ENCODE measurements around the gene PARP2. TPM values are rescaled to one million over a fixed set of nuclear protein-coding genes. Genes with fewer than 3 reads are reported as not detected.

PARP2 gene
- total and polyA plus RNA-seq, 2 experiments from 2014 or later, result 27.0 to 61.1 TPM

DNA sequence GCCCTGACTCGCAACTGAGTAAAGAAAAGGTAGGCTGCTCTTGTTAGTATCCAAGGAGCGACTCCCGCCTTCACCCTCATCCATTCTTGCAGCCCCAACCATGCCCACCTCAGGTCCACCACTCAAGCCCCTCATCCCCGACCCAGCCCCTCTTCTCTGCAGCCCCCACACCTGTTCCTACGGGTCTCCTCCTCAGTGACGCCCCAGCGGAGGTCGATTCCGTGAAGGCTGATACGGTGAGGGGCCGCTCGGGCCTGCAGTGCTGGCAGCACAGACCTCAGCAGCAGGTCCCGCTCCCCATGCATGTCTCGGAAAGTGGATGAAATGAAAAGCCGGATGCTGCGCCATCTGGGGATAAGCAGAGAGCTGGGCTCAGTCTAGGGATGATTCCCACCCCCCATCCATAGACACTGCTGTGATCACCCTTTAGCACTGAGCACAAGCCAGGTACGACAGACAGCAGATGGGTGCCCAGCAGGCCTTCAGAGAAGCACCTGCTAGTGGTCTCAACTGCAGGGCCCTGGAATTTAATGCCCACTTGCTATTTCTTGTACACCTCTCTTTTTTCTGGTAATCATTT lies 42.9 kb downstream of the PARP2 start:
- Histone ChIP-seq H3K4me1 (ENCODE audit: low read depth) (no peaks in the 10 kb centered on the region), H3K27ac (no peak overlapping the region), H3K27me3 (no peaks in the 10 kb centered on the region), H3K4me3 (no peak overlapping the region), H3K9me3 (ENCODE audit: low read depth) (no peaks in the 10 kb centered on the region), H3K36me3 (peaks cover 50% of the 10 kb centered on the region)
- TF ChIP-seq, protein P1, sequence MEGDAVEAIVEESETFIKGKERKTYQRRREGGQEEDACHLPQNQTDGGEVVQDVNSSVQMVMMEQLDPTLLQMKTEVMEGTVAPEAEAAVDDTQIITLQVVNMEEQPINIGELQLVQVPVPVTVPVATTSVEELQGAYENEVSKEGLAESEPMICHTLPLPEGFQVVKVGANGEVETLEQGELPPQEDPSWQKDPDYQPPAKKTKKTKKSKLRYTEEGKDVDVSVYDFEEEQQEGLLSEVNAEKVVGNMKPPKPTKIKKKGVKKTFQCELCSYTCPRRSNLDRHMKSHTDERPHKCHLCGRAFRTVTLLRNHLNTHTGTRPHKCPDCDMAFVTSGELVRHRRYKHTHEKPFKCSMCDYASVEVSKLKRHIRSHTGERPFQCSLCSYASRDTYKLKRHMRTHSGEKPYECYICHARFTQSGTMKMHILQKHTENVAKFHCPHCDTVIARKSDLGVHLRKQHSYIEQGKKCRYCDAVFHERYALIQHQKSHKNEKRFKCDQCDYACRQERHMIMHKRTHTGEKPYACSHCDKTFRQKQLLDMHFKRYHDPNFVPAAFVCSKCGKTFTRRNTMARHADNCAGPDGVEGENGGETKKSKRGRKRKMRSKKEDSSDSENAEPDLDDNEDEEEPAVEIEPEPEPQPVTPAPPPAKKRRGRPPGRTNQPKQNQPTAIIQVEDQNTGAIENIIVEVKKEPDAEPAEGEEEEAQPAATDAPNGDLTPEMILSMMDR (IDR thresholded peaks at IDR 0.05; ENCODE audit: low read depth, low read length), result no peak
- DNase-seq (ENCODE audit: low read depth in 1 of 2, low spot score in 1 of 2), result no peak

DNA sequence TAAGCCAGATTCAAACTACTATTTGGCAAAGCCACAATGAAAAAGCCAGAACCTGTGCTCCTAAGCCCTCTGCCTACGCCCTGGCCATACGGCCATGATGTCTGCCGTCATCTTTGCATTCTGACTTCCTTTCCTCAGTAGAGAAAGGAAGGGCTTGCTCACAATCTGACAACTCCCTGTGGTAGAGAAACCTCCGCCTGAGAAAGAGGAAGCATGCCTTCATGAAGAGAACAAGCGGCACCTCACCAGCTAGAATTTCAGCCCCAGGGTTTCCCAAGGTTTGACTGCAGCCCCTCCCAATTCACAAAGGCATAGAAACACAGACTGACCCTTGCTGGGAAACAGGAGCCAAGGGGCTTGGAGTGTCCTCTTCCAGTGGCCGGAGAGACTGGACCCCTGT lies 44.1 kb downstream of the PARP2 start:
- H3K27me3 ChIP-seq, result no peaks in the 10 kb centered on the region
- H3K27ac ChIP-seq, result no peak overlapping the region
- no peaks in the 10 kb centered on the region for H3K9me3 ChIP-seq (ENCODE audit: low read depth)
- H3K4me3 ChIP-seq, result no peak overlapping the region
- H3K36me3 ChIP-seq, result peaks cover 47% of the 10 kb centered on the region
- TF ChIP-seq, protein P1 (IDR thresholded peaks at IDR 0.05; ENCODE audit: low read depth, low read length), result no peak
- H3K4me1 ChIP-seq (ENCODE audit: low read depth), result no peaks in the 10 kb centered on the region
- no peak for DNase-seq (ENCODE audit: low read depth in 1 of 2, low spot score in 1 of 2)

DNA sequence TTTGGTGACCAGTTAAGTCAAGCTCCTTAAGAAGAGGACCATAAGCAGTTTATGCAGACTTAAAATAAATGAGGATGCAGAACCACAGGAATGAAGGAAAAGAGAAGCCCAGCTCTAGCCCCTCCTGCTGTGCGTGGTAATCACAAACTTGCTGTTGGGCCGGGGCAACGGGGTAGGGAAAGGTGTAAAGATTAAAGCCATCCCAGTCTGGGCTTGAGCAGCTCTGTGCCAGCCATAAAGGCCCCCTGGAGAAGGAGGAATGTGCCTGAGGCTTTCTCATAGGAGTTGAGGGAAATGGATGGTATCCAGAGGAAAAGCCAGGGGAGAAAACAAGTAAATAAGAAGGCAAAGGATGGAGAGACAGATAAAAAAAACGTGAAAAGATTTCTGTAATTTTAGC lies 44.7 kb downstream of the PARP2 start:
- H3K27ac ChIP-seq, result no peak overlapping the region
- H3K9me3 ChIP-seq (ENCODE audit: low read depth), result no peaks in the 10 kb centered on the region
- no peaks in the 10 kb centered on the region for H3K4me1 ChIP-seq (ENCODE audit: low read depth)
- H3K27me3 ChIP-seq, result no peaks in the 10 kb centered on the region
- DNase-seq (ENCODE audit: low read depth in 1 of 2, low spot score in 1 of 2), result no peak
- TF ChIP-seq, protein P1 (IDR thresholded peaks at IDR 0.05; ENCODE audit: low read depth, low read length), result no peak
- no peak overlapping the region for H3K4me3 ChIP-seq
- peaks cover 46% of the 10 kb centered on the region for H3K36me3 ChIP-seq

DNA sequence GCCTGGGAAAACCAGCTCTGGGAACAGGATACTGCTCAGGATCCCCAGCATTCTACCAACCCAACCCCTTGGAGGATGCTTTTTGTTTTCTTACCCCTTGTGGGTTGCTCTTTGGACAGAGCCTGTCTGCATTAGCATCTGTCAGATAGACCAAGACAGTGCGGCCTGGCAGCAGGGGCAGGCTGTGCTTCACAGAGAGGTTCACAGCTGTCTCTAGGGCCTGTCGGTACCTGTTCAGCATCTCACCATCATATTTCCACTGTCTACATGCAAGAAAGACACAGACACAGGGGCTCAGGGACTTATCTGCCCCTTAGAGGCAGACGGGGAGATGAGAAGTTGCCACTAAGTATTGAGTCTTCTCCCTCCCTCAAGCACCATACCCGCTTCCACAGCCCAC lies 48.1 kb downstream of the PARP2 start:
- Histone ChIP-seq H3K36me3 (peaks cover 38% of the 10 kb centered on the region), H3K4me1 (ENCODE audit: low read depth) (no peaks in the 10 kb centered on the region), H3K27ac (no peak overlapping the region), H3K27me3 (no peaks in the 10 kb centered on the region), H3K4me3 (no peak overlapping the region), H3K9me3 (ENCODE audit: low read depth) (no peaks in the 10 kb centered on the region)
- no peak for DNase-seq (ENCODE audit: low read depth in 1 of 2, low spot score in 1 of 2)
- TF ChIP-seq, protein P1 (IDR thresholded peaks at IDR 0.05; ENCODE audit: low read depth, low read length), result no peak

DNA sequence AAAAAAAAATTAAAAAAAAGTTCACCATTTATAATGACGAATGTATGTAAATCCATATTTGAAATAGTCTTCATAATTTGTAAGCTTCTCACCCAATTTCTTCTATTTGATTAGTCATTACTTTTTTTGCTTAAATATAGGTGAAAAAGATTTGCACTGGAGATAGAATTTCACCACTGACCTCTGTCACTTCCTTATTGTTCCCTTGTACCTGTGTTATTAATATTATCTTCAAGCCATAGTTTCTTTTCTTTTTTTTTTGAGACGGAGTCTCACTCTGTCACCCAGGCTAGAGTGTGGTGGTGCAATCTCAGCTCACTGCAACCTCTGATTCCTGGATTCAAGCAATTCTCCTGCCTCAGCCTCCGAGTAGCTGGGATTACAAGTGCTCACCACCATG lies 54.1 kb downstream of the PARP2 start:
- peaks cover 14% of the 10 kb centered on the region for H3K36me3 ChIP-seq
- no peaks in the 10 kb centered on the region for H3K27me3 ChIP-seq

More for the DNA sequence above, 54.1 kb downstream of the PARP2 start:
- Histone ChIP-seq H3K27ac (no peak overlapping the region), H3K4me1 (ENCODE audit: low read depth) (no peaks in the 10 kb centered on the region), H3K9me3 (ENCODE audit: low read depth) (no peaks in the 10 kb centered on the region), H3K4me3 (no peak overlapping the region)
- no peak for DNase-seq (ENCODE audit: low read depth in 1 of 2, low spot score in 1 of 2)
- TF ChIP-seq, protein P1 (IDR thresholded peaks at IDR 0.05; ENCODE audit: low read depth, low read length), result no peak

All from cardiac muscle cell (in vitro differentiated cells and primary cell).